ENCODE measurements around the gene BAIAP3.

DNA sequence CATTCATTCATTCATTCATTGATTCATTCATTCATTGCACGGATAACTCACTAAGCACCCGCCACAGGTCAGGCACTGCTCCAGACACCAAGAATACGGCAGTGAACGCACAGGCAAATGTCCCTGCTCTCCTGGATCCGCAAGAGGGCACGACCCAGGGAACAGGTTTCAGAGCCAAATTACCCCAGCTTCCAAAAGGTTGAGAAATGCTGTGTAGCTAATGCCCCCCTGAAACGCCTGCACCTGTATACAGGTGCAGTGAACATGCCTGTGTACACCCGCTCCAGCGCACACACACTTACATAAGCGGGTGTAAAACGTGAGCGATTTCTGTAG, 33.6 kb upstream of the BAIAP3 start:
- TF ChIP-seq EZH2 (IDR thresholded peaks at IDR 0.05; ENCODE audit: insufficient read depth, poor library complexity, severe bottlenecking) (no peak), EZH2phosphoT487 (IDR thresholded peaks at IDR 0.05; ENCODE audit: insufficient read depth, low read depth) (no peak)
